Fibroblast of the aortic adventitia (primary cell): ENCODE results near the gene YBX3. TPM values are rescaled to one million over a fixed set of nuclear protein-coding genes. Genes with fewer than 3 reads are reported as not detected.
"Not testable (repeated sequence)": the region's sequence is repeated elsewhere in the genome, so short reads cannot be mapped to it uniquely, and the experiment has no call there.

Experiments
- DNase-seq: peaks from one replicate; pipeline ENCODE4 v3.0.0-alpha.2; 2010; ENCODE audit warnings: low read depth
- H3K4me3 ChIP-seq: 2 replicates; pipeline ENCODE4 v1.5.1; 2011; ENCODE audit warnings: low read depth, mild to moderate bottlenecking, control low read depth, low read length, moderate library complexity
- total RNA-seq: library from RNA; depleted of rRNA; stranded (reverse); fragments of >200 nt; gene quantifications from 2 replicates; pipeline ENCODE4 v1.2.3, GENCODE V29; 2012; ENCODE audit warnings: low replicate concordance
- TF ChIP-seq, protein P1 (sequence below): IDR thresholded peaks from 2 replicates; pipeline ENCODE4 v1.5.1; 2011; ENCODE audit warnings: mild to moderate bottlenecking, low read length, control low read depth, inconsistent platforms; ENCODE audit not compliant: insufficient read depth

The YBX3 gene
- total RNA-seq, 1 donor = 139 TPM

DNA sequence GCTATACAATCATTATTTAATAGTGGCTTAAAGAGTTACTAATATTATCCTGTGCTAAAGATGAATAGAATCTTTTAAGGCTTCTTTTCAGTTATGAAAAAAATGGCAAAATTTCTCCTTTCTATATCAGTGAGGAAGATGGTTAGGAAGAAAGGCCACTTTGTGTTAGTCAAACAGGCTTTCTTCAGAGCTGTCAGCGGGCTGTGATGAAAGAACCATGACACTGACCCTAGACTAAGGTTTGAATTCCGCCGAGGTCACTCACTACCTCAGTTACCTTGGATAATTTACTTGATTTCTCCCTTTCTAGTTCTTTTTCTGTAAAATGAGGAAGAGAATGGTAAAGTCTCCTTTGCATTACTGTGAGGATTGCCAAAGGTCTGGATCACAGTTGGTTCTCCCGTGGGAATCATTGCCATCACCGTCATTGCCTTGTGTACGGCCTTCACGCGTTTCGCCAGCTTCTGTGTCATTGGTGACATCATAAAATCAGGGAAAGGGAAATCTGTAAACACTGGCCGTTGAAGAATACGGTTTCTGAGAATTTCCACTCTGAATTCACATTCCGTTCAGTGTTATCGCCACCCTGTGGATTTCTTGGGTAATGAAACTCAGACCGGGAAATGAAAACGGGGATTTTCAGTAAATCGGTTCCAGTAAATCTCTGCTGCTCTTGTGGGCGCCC is 26.7 kb upstream of the YBX3 start:
- DNase-seq = peak; percentile 96
- H3K4me3 ChIP-seq = peak overlapping the region; percentile 41
- TF ChIP-seq, protein P1, sequence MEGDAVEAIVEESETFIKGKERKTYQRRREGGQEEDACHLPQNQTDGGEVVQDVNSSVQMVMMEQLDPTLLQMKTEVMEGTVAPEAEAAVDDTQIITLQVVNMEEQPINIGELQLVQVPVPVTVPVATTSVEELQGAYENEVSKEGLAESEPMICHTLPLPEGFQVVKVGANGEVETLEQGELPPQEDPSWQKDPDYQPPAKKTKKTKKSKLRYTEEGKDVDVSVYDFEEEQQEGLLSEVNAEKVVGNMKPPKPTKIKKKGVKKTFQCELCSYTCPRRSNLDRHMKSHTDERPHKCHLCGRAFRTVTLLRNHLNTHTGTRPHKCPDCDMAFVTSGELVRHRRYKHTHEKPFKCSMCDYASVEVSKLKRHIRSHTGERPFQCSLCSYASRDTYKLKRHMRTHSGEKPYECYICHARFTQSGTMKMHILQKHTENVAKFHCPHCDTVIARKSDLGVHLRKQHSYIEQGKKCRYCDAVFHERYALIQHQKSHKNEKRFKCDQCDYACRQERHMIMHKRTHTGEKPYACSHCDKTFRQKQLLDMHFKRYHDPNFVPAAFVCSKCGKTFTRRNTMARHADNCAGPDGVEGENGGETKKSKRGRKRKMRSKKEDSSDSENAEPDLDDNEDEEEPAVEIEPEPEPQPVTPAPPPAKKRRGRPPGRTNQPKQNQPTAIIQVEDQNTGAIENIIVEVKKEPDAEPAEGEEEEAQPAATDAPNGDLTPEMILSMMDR = peak; percentile 88

- H3K4me3 ChIP-seq = no peak overlapping the region
- TF ChIP-seq, protein P1 = no peak
- no peak for DNase-seq
Measured at GRCh38 chr12:10747730-10748129, 24.6 kb upstream of the YBX3 start.

DNA sequence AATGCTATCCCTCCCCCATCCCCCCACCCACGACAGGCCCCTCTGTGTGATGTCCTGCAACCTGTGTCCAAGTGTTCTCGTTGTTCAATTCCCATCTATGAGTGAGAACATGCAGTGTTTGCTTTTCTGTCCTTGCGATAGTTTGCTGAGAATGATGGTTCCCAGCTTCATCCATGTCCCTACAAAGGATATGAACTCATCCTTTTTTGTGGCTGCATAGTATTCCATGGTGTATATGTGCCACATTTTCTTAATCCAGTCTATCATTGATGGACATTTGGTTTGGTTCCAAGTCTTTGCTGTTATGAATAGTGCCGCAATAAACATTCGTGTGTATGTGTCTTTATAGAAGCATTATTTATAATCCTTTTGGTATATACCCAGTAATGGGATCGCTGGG is 20.3 kb upstream of the YBX3 start:
- H3K4me3 ChIP-seq, DNase-seq: not testable (repeated sequence)

GRCh38 chr12:10741845-10742244 is 18.7 kb upstream of the YBX3 start:
- no peak for DNase-seq

GRCh38 chr12:10740182-10740581 is 17.1 kb upstream of the YBX3 start:
- TF ChIP-seq, protein P1 = no peak
- no peak for DNase-seq
- no peak overlapping the region for H3K4me3 ChIP-seq

More at GRCh38 chr12:10741845-10742244, 18.7 kb upstream of the YBX3 start:
- TF ChIP-seq, protein P1 = no peak
- H3K4me3 ChIP-seq = no peak overlapping the region

GRCh38 chr12:10739157-10740118 is 16.3 kb upstream of the YBX3 start:
- TF ChIP-seq, protein P1 = no peak
- DNase-seq = no peak

GRCh38 chr12:10737249-10737648 is 14.1 kb upstream of the YBX3 start:
- H3K4me3 ChIP-seq = no peak overlapping the region
- no peak for DNase-seq
- TF ChIP-seq, protein P1 = no peak

More at GRCh38 chr12:10739157-10740118, 16.3 kb upstream of the YBX3 start:
- no peak overlapping the region for H3K4me3 ChIP-seq
